ENCODE data around the gene GATA6.

The GATA6 gene

GRCh38 chr18:22250026-22250425 lies 80.6 kb downstream of the GATA6 start:
- DNase-seq (ENCODE audit: low spot score): no peak

GRCh38 chr18:22250591-22250996 lies 81.2 kb downstream of the GATA6 start:
- DNase-seq (ENCODE audit: low spot score): no peak

Data from putamen (tissue), 1 donor.